Measurements from ENCODE around the gene ZC3H7B. TPM values are rescaled to one million over a fixed set of nuclear protein-coding genes. Genes with fewer than 3 reads are reported as not detected.
"Not testable (repeated sequence)": the region's sequence is repeated elsewhere in the genome, so short reads cannot be mapped to it uniquely, and the experiment has no call there.

The ZC3H7B gene
- total RNA-seq, 1 experiment from 2014 or later: 42.0 TPM

DNA sequence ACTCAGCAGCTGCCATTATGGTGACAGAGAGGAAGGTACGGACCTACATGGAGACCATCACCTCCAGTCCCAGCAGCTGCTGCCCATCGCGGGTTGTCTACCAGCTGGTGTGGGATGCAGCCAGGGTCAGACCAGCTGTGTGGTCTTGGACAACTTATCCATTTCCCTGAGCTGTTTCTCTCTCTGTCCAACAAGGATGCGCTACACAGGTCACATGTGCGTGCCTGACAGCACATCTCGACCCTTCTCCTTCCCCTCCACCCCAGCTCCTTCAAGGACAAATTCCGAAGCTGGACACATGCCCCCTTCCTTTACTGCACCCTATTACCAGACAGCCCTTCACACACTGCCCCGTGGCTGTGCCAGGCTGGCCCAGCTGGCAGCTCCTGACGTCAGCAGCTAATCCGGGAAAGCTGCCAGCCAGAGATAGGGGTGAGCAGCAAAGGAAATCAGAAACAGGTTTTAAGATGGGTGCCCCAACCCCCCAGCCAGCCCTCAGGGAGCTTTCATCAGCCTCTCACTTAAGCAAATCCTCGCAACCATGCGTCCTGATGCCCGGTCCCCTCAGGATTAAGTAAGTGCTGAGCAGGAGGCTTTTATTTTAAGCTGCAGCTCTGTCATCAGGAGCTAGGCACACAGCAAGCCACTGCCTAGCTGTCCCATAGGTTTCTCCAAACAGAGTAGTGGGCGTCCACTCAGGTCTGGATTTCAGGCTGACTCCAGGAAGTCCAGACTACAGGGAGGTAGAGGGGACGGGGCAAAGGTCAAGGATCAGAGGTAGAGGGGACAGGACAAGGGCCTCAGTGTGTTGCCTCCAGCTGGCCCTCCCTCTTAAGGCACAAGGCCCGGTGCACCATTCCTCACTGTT lies 100.7 kb downstream of the ZC3H7B start (continued):
- TF ChIP-seq POLR2AphosphoS5 (IDR thresholded peaks at IDR 0.05; ENCODE audit: low read depth, low read length) (no peak), FOSL1 (IDR thresholded peaks at IDR 0.05; ENCODE audit: low read depth) (no peak), TCF7L2 (IDR thresholded peaks at IDR 0.05; ENCODE audit: borderline replicate concordance, extremely low read depth, insufficient read depth, insufficient read length) (no peak), EZH2 (IDR thresholded peaks at IDR 0.05) (no peak), SP1 (IDR thresholded peaks at IDR 0.05; ENCODE audit: low read depth) (no peak)
- TF ChIP-seq, protein P1, sequence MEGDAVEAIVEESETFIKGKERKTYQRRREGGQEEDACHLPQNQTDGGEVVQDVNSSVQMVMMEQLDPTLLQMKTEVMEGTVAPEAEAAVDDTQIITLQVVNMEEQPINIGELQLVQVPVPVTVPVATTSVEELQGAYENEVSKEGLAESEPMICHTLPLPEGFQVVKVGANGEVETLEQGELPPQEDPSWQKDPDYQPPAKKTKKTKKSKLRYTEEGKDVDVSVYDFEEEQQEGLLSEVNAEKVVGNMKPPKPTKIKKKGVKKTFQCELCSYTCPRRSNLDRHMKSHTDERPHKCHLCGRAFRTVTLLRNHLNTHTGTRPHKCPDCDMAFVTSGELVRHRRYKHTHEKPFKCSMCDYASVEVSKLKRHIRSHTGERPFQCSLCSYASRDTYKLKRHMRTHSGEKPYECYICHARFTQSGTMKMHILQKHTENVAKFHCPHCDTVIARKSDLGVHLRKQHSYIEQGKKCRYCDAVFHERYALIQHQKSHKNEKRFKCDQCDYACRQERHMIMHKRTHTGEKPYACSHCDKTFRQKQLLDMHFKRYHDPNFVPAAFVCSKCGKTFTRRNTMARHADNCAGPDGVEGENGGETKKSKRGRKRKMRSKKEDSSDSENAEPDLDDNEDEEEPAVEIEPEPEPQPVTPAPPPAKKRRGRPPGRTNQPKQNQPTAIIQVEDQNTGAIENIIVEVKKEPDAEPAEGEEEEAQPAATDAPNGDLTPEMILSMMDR (IDR thresholded peaks at IDR 0.05 in 2 of 3, conservative IDR thresholded peaks at IDR 0.05 in 1 of 3; ENCODE audit: borderline replicate concordance in 1 of 3, insufficient read depth in 1 of 3, low read depth in 2 of 3, low read length in 2 of 3): no peak

DNA sequence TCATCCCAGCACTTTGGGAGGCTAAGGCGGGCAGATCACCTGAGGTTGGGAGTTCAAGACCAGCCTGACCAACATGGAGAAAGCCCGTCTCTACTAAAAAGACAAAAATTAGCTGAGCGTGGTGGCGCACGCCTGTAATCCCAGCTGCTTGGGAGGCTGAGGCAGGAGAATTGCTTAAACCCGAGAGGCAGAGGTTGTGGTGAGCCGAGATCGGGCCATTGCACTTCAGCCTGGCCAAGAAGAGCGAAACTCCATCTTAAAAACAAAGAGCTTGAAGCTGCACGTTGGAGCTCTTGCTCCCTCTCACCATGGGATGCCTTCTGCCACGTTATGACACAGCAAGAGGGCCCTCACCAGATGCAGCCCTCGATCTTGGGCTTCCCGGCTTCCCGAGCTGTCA lies 101.5 kb downstream of the ZC3H7B start:
- ChIA-PET POLR2A (interaction anchor here (1.3 to 1.6 kb wide), 3 partner anchors 21 to 187 kb away, joined by 6 to 9 read pairs (median 7); partner anchors contain the start of genes PMM1, TEF and TOB2), CTCF (interaction anchor here (1.0 to 3.7 kb wide), 10 partner anchors 10 to 480 kb away, joined by 3 to 90 read pairs (median 8); partner anchors contain the start of gene TEF), RAD21 (ENCODE audit: low non-redundant PET in 1 of 2, low total read pairs in 2 of 2, uncharacterized antibody in 2 of 2, unreplicated experiment in 2 of 2) (interaction anchor here in 1 of 2 experiments (3.5 kb wide), 1 partner anchor 114 kb away, joined by 18 read pairs; no protein-coding TSS in a partner anchor)
- not testable (repeated sequence) for ATAC-seq; H3K36me3 ChIP-seq (ENCODE audit: control insufficient read depth in 1 of 2, insufficient read depth in 2 of 2, low read length in 2 of 2); H3K9ac ChIP-seq (ENCODE audit: low read length); H3K9me2 ChIP-seq (ENCODE audit: insufficient read depth); H3K79me2 ChIP-seq (ENCODE audit: insufficient read depth, low read length); H3K27ac ChIP-seq (ENCODE audit: low read depth, low read length); H3K4me3 ChIP-seq (replicated peaks in 1 of 2; ENCODE audit: low read depth in 1 of 2, low read length in 2 of 2); H4K20me1 ChIP-seq (ENCODE audit: insufficient read depth); H3K27me3 ChIP-seq (ENCODE audit: insufficient read depth, low read length); H2AFZ ChIP-seq (ENCODE audit: low read depth, low read length, poor library complexity, severe bottlenecking); H3K9me3 ChIP-seq (ENCODE audit: control insufficient read depth in 1 of 2, insufficient read depth in 1 of 2, low read depth in 1 of 2, low read length in 2 of 2); BruUV-seq (replicated peaks); H3K4me2 ChIP-seq (ENCODE audit: low read length); DNase-seq (ENCODE audit: low read depth, low spot score)
- intact Hi-C loops (cut with micrococcal nuclease): loop anchor here (1.0 to 5.0 kb wide), 2 partner anchors 114 to 194 kb away; no protein-coding TSS in a partner anchor
- H3K4me1 ChIP-seq (ENCODE audit: control insufficient read depth in 1 of 2, insufficient read depth in 2 of 2, low read length in 2 of 2): peaks cover 11 to 19% of the 10 kb centered on the region in 2 experiments

Data from HCT116 (cell line).